H9 (cell line): ENCODE results near the gene TOMM22. TPM values are rescaled to one million over a fixed set of nuclear protein-coding genes. Genes with fewer than 3 reads are reported as not detected.

Source experiments
- DNase-seq: peaks from one replicate; pipeline ENCODE4 v3.0.0-alpha.2; 2017
- H2AFZ ChIP-seq: one replicate; pipeline ENCODE4 v1.6.1; 2013; ENCODE audit warnings: mild to moderate bottlenecking, low read length, control low read depth, moderate library complexity
- H2AK5ac ChIP-seq: 2 replicates; pipeline ENCODE4 v1.6.1; 2013; ENCODE audit warnings: low read length, control low read depth, mixed read lengths; ENCODE audit not compliant: insufficient read length
- H2BK120ac ChIP-seq: one replicate; pipeline ENCODE4 v1.6.1; 2013; ENCODE audit warnings: low read depth, mild to moderate bottlenecking, low read length, control low read depth, inconsistent platforms; ENCODE audit not compliant: poor library complexity, severe bottlenecking
- H2BK12ac ChIP-seq: 2 replicates; pipeline ENCODE4 v1.6.1; 2013; ENCODE audit warnings: low read length, control low read depth, mixed read lengths, low read depth; ENCODE audit not compliant: insufficient read length
- H2BK15ac ChIP-seq: 2 replicates; pipeline ENCODE4 v1.6.1; 2013; ENCODE audit warnings: low read depth, low read length, control low read depth
- H2BK20ac ChIP-seq: one replicate; pipeline ENCODE4 v1.6.1; 2013; ENCODE audit warnings: low read depth, mild to moderate bottlenecking, low read length, control low read depth, inconsistent platforms; ENCODE audit not compliant: poor library complexity, severe bottlenecking
- H2BK5ac ChIP-seq: 2 replicates; pipeline ENCODE4 v1.6.1; 2013; ENCODE audit warnings: low read length, control low read depth, mixed read lengths; ENCODE audit not compliant: insufficient read length
- H3K14ac ChIP-seq: 2 replicates; pipeline ENCODE4 v1.6.1; 2013; ENCODE audit warnings: low read length, control low read depth; ENCODE audit not compliant: insufficient read depth
- H3K18ac ChIP-seq: 2 replicates; pipeline ENCODE4 v1.6.1; 2013; ENCODE audit warnings: low read depth, mild to moderate bottlenecking, mixed read lengths, low read length, control low read depth; ENCODE audit not compliant: insufficient read length
- H3K23ac ChIP-seq: 2 replicates; pipeline ENCODE4 v1.6.1; 2013; ENCODE audit warnings: low read length, control low read depth, mixed read lengths, low read depth; ENCODE audit not compliant: insufficient read length
- H3K23me2 ChIP-seq: 2 replicates; pipeline ENCODE4 v1.6.1; 2013; ENCODE audit warnings: low read depth, mild to moderate bottlenecking, mixed read lengths, low read length, control low read depth; ENCODE audit not compliant: insufficient read length, poor library complexity, severe bottlenecking
- H3K27ac ChIP-seq: 2 replicates; pipeline ENCODE4 v1.5.1; 2013; ENCODE audit warnings: low read length, control low read depth, mixed read lengths, low read depth; ENCODE audit not compliant: insufficient read length
- H3K27me3 ChIP-seq: 2 replicates; pipeline ENCODE4 v1.6.1; 2013; ENCODE audit warnings: low read length, control low read depth, inconsistent platforms; ENCODE audit not compliant: insufficient read depth
- H3K4ac ChIP-seq: 2 replicates; pipeline ENCODE4 v1.6.1; 2013; ENCODE audit warnings: low read depth, mild to moderate bottlenecking, control low read depth, inconsistent platforms, low read length, moderate library complexity
- H3K4me1 ChIP-seq: 2 replicates; pipeline ENCODE4 v1.6.1; 2013; ENCODE audit warnings: low read length, control low read depth, inconsistent platforms; ENCODE audit not compliant: insufficient read depth
- H3K4me2 ChIP-seq: 2 replicates; pipeline ENCODE4 v1.6.1; 2013; ENCODE audit warnings: low read length, control low read depth, mixed read lengths; ENCODE audit not compliant: insufficient read length, insufficient read depth
- H3K56ac ChIP-seq: 2 replicates; pipeline ENCODE4 v1.6.1; 2013; ENCODE audit warnings: low read depth, mild to moderate bottlenecking, mixed read lengths, low read length, control low read depth; ENCODE audit not compliant: insufficient read length
- H3K79me1 ChIP-seq: 2 replicates; pipeline ENCODE4 v1.6.1; 2013; ENCODE audit warnings: low read depth, mild to moderate bottlenecking, moderate library complexity, low read length, control low read depth, inconsistent platforms; ENCODE audit not compliant: insufficient read depth, poor library complexity, severe bottlenecking
- H3K79me2 ChIP-seq: 2 replicates; pipeline ENCODE4 v1.6.1; 2013; ENCODE audit warnings: low read length, control low read depth, inconsistent platforms; ENCODE audit not compliant: insufficient read depth
- H3K9ac ChIP-seq: 2 replicates; pipeline ENCODE4 v1.6.1; 2013; ENCODE audit warnings: low read length, control low read depth, mixed read lengths; ENCODE audit not compliant: insufficient read length; ENCODE audit errors: extremely low read depth
- H3K9me3 ChIP-seq: one replicate; pipeline ENCODE4 v1.6.1; 2013; ENCODE audit warnings: low read depth, low read length, inconsistent platforms; ENCODE audit not compliant: control insufficient read depth
- H3T11ph ChIP-seq: one replicate; pipeline ENCODE4 v1.6.1; 2013; ENCODE audit warnings: mild to moderate bottlenecking, low read length, control low read depth, inconsistent platforms
- H4K20me1 ChIP-seq: one replicate; pipeline ENCODE4 v1.6.1; 2013; ENCODE audit not compliant: control insufficient read depth, insufficient read length, insufficient read depth
- H4K5ac ChIP-seq: 2 replicates; pipeline ENCODE4 v1.6.1; 2013; ENCODE audit warnings: low read depth, mild to moderate bottlenecking, mixed read lengths, low read length, control low read depth; ENCODE audit not compliant: insufficient read length
- H4K8ac ChIP-seq: replicated peaks from 2 replicates; pipeline ENCODE4 v1.6.1; 2013; ENCODE audit warnings: low read length, control low read depth, mixed read lengths, low read depth; ENCODE audit not compliant: insufficient read length
- H4K91ac ChIP-seq: 2 replicates; pipeline ENCODE4 v1.6.1; 2013; ENCODE audit warnings: low read depth, mild to moderate bottlenecking, moderate library complexity, mixed read lengths, low read length, control low read depth; ENCODE audit not compliant: insufficient read length
- H3K27ac Mint-ChIP-seq, 3 experiments: 2 replicates in 2 of 3; 3 replicates in 1 of 3; pipeline ENCODE4 v1.8.0; 2020 to 2021; ENCODE audit warnings: mixed read lengths in 3 of 3, mild to moderate bottlenecking in 1 of 3, moderate library complexity in 1 of 3
- H3K27me3 Mint-ChIP-seq: 2 replicates; pipeline ENCODE4 v1.8.0; 2021; ENCODE audit warnings: low read depth, mild to moderate bottlenecking, moderate library complexity, mixed read lengths
- H3K36me3 Mint-ChIP-seq, 3 experiments: 2 replicates in 2 of 3; 3 replicates in 1 of 3; pipeline ENCODE4 v1.8.0; 2020 to 2021; ENCODE audit warnings: low read depth in 3 of 3, mixed read lengths in 3 of 3; ENCODE audit not compliant: insufficient read depth in 1 of 3
- H3K4me1 Mint-ChIP-seq, 2 experiments: 2 replicates each; pipeline ENCODE4 v1.8.0; 2020; ENCODE audit warnings: mixed read lengths in 2 of 2
- H3K4me3 Mint-ChIP-seq, 2 experiments: 2 replicates in 1 of 2; 3 replicates in 1 of 2; pipeline ENCODE4 v1.8.0; 2020 to 2021; ENCODE audit warnings: mild to moderate bottlenecking in 2 of 2, mixed read lengths in 2 of 2, moderate library complexity in 1 of 2
- H3K9me3 Mint-ChIP-seq, 2 experiments: 2 replicates in 1 of 2; 3 replicates in 1 of 2; pipeline ENCODE4 v1.8.0; 2020; ENCODE audit warnings: mild to moderate bottlenecking in 2 of 2, mixed read lengths in 2 of 2, moderate library complexity in 1 of 2
- WGBS: extraction: QIAGEN DNeasy Blood & Tissue Kit; methylation state at CpG from one replicate; pipeline ENCODE4 v1.1.7; 2013; ENCODE audit warnings: missing lambda C conversion rate, low lambda C conversion rate, mixed read lengths; ENCODE audit not compliant: insufficient read length; ENCODE audit errors: extremely low coverage; 5-methylcytosine and 5-hydroxymethylcytosine counted together
- total RNA-seq: library from RNA; stranded (reverse); gene quantifications from 2 replicates; pipeline ENCODE4 v1.2.1, GENCODE V29; 2021
- TF ChIP-seq, protein P1 (sequence below): fragments of 200-600 bp; sonication (generic); conservative IDR thresholded peaks from 3 replicates; pipeline ENCODE4 v1.8.0; 2021; ENCODE audit warnings: antibody characterized with exemption, mild to moderate bottlenecking

Gene TOMM22
- total RNA-seq, 1 experiment from 2014 or later = 128 TPM

DNA sequence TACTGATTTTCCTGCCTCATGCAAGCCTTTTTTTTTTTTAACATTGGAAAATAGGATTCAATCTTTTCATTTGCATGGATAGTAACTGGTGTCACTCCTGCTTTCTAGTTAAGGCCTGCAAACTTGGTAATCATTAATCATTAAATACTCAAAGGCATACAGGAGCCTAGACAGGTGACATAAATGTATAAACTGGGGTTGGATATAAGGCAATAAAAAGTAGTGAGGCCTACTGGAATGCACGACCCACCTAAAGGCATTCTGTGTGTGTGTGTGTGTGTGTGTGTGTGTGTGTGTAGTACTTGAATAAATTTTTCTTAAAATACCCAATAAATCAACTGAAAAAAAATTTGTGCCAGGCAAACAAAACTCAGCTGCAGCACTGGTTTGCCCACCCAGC is 7.9 kb downstream of the TOMM22 start:
- TF ChIP-seq, protein P1, sequence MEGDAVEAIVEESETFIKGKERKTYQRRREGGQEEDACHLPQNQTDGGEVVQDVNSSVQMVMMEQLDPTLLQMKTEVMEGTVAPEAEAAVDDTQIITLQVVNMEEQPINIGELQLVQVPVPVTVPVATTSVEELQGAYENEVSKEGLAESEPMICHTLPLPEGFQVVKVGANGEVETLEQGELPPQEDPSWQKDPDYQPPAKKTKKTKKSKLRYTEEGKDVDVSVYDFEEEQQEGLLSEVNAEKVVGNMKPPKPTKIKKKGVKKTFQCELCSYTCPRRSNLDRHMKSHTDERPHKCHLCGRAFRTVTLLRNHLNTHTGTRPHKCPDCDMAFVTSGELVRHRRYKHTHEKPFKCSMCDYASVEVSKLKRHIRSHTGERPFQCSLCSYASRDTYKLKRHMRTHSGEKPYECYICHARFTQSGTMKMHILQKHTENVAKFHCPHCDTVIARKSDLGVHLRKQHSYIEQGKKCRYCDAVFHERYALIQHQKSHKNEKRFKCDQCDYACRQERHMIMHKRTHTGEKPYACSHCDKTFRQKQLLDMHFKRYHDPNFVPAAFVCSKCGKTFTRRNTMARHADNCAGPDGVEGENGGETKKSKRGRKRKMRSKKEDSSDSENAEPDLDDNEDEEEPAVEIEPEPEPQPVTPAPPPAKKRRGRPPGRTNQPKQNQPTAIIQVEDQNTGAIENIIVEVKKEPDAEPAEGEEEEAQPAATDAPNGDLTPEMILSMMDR = no peak
- H3K4me3 Mint-ChIP-seq = no peak overlapping the region
- H3K9me3 Mint-ChIP-seq = no peaks in the 10 kb centered on the region; a peak in 1 of 5 replicates
- Histone ChIP-seq H3K4me2 (no peak overlapping the region), H3K27me3 (no peaks in the 10 kb centered on the region), H2BK120ac (no peak overlapping the region), H3K79me2 (no peaks in the 10 kb centered on the region), H2BK5ac (no peak overlapping the region), H2BK15ac (no peak overlapping the region), H3T11ph (no peak overlapping the region), H3K9ac (no peak overlapping the region), H3K9me3 (no peaks in the 10 kb centered on the region), H3K56ac (no peak overlapping the region), H2BK12ac (no peak overlapping the region), H3K4me1 (no peaks in the 10 kb centered on the region), H4K5ac (no peak overlapping the region), H4K91ac (no peak overlapping the region), H3K14ac (no peak overlapping the region), H3K79me1 (peaks cover 3% of the 10 kb centered on the region), H4K20me1 (no peaks in the 10 kb centered on the region), H2AK5ac (no peak overlapping the region), H2AFZ (no peak overlapping the region), H3K23ac (no peak overlapping the region), H3K23me2 (no peaks in the 10 kb centered on the region), H3K4ac (no peak overlapping the region), H4K8ac (no peak overlapping the region), H3K27ac (no peak overlapping the region), H2BK20ac (no peak overlapping the region), H3K18ac (no peak overlapping the region)
- no peaks in the 10 kb centered on the region for H3K4me1 Mint-ChIP-seq
- no peaks in the 10 kb centered on the region for H3K27me3 Mint-ChIP-seq
- no peak for DNase-seq
- peaks cover 11 to 65% (median 54%) of the 10 kb centered on the region in 3 experiments; a peak in 6 of 7 replicates for H3K36me3 Mint-ChIP-seq
- no peak overlapping the region for H3K27ac Mint-ChIP-seq
- no CpG with 5 or more reads among the region's 1 CpG for WGBS
